ENCODE measurements around the gene NSFL1C.
A peak's percentile ranks its signal among the peaks of the same experiment; 100 is the strongest.
"Not testable (repeated sequence)": the region's sequence is repeated elsewhere in the genome, so short reads cannot be mapped to it uniquely, and the experiment has no call there.

The NSFL1C gene

GRCh38 chr20:1505361-1505760, 38.7 kb upstream of the NSFL1C start:
- no peak overlapping the region for H3K4me3 ChIP-seq (ENCODE audit: low read depth, low read length)
- in situ Hi-C loops (cut with HindIII; ENCODE audit: low sequenced_read_pairs): no loop called here
- TF ChIP-seq CTCF (IDR thresholded peaks at IDR 0.05; ENCODE audit: low read depth, low read length): no peak
- no peak for DNase-seq (ENCODE audit: low read depth, low spot score)

GRCh38 chr20:1503564-1504227, 37.0 kb upstream of the NSFL1C start:
- DNase-seq (ENCODE audit: low read depth, low spot score): peak; percentile 91
- in situ Hi-C loops (cut with HindIII; ENCODE audit: low sequenced_read_pairs): no loop called here
- peak; percentile 100 for TF ChIP-seq CTCF (IDR thresholded peaks at IDR 0.05; ENCODE audit: low read depth, low read length)
- no peak overlapping the region for H3K4me3 ChIP-seq (ENCODE audit: low read depth, low read length)

DNA sequence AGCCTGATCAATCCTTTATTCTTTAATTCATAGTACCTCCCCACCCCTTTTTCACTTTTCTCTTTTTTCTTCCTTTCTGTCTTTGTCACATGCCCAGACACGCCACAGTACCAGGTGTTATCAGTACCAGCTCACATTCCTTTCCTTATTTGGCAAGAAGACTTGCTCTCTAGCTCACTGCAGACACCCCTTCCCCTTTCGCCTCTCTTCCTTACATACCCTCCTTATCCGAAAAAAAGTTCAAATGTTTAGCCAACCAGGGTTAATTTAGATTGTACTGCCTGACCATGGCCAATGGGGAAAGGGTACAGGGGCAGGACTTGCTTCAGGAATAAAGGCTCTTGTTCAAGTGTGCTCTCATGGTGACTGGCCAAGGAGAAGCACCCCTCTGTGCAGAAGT, 33.8 kb upstream of the NSFL1C start:
- no peak overlapping the region for H3K4me3 ChIP-seq (ENCODE audit: low read depth, low read length)
- no peak for DNase-seq (ENCODE audit: low read depth, low spot score)
- no peak for TF ChIP-seq CTCF (IDR thresholded peaks at IDR 0.05; ENCODE audit: low read depth, low read length)
- in situ Hi-C loops (cut with HindIII; ENCODE audit: low sequenced_read_pairs): no loop called here

DNA sequence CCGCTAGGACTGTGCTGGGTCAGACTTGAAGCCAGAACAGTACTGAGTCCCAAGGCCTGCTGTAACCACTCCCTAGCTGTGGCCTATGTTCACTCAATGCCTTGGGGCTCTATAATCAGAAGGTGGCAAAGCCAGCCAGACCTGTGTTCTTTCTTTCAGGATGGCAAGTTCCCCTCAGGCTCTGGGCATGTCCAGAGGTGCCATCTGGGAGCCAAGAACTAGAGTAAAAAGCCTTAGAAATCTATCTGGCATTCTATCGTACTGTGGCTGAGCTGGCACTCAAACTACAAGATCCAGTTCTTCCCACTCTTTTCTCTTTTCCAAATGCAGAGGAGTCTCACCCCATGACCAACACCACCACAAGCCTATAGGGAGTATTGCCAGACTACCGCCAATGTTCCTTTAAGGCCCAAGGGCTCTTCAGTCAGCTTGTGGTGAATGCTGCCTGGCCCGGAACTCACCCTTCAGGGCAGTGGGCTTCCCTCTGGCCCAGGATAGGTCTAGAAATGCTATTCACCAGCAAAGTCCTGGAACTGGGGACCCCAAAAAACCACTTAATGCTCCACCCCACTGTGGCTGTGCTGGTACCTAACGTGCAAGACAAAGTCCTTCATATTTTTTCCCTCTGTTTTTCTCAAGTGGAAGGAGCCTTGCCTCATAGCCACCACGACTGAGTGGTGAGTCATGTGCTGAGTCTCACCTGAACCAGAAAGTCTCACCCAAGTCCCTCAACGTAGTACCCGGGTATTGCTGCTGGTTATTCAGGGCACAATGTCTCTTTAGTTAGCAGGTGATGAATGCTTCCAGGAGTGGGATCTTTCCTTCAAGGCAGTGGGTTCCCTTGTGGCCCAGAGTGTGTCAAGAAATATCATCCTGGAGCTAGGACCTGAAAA, 33.1 kb upstream of the NSFL1C start:
- no peak for DNase-seq (ENCODE audit: low read depth, low spot score)
- in situ Hi-C loops (cut with HindIII; ENCODE audit: low sequenced_read_pairs): no loop called here
- TF ChIP-seq CTCF (IDR thresholded peaks at IDR 0.05; ENCODE audit: low read depth, low read length): no peak
- no peak overlapping the region for H3K4me3 ChIP-seq (ENCODE audit: low read depth, low read length)

- in situ Hi-C loops (cut with HindIII; ENCODE audit: low sequenced_read_pairs); DNase-seq (ENCODE audit: low read depth, low spot score); H3K4me3 ChIP-seq (ENCODE audit: low read depth, low read length): not testable (repeated sequence)
These were observed 30.7 kb upstream of the NSFL1C start for GRCh38 chr20:1497371-1497770.

DNA sequence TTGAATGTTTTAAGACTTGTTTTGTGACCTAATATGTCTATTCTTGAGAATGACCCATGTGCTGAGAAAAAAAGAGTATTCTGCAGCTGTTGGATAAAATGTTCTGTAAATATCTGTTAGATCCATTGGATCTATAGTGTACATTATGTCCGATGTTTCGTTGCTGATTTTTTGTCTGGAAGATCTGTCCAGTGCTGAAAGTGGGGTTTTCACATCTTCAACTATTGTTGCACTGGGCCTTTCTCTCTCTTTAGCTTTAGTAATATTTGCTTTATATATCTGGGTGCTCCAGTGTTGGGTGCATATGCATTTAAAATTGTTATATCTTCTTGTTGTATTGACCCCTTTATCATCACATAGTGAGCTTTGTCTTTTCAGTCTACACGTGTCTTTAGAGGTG, 30.3 kb upstream of the NSFL1C start:
- in situ Hi-C loops (cut with HindIII; ENCODE audit: low sequenced_read_pairs): no loop called here
- no peak for DNase-seq (ENCODE audit: low read depth, low spot score)
- no peak for TF ChIP-seq CTCF (IDR thresholded peaks at IDR 0.05; ENCODE audit: low read depth, low read length)
- no peak overlapping the region for H3K4me3 ChIP-seq (ENCODE audit: low read depth, low read length)

DNA sequence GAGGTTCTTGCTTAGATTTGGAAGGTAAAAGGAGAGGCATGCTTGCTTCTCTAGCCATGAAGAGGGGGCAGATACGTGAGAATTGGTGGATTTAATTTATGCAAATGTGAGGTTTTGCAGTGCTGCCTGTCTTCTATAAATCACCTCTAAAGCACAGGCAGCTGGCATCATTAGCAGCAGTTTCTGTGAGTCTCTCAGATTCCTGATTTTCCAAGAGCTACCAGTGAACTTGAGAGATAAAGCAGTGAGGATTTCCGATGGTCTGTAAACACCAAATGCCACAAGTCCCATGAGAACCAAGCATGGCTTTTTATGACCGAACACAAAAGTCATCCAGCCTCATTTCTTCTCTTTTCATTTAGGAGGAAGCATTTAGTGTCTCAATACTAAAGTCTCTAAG, 27.8 kb upstream of the NSFL1C start:
- in situ Hi-C loops (cut with HindIII; ENCODE audit: low sequenced_read_pairs): no loop called here
- no peak for DNase-seq (ENCODE audit: low read depth, low spot score)
- H3K4me3 ChIP-seq (ENCODE audit: low read depth, low read length): no peak overlapping the region
- TF ChIP-seq CTCF (IDR thresholded peaks at IDR 0.05; ENCODE audit: low read depth, low read length): no peak

All from astrocyte of the spinal cord (primary cell).